ENCODE data around the gene CD33.

The CD33 gene

GRCh38 chr19:51242881-51243630 is 18.2 kb downstream of the CD33 start:
- no peak for ATAC-seq
- TF ChIP-seq OSR1 (CRISPR knock-in tag; IDR thresholded peaks at IDR 0.05) (no peak), ZFP30 (CRISPR knock-in tag; IDR thresholded peaks at IDR 0.05) (no peak), POU6F1 (CRISPR knock-in tag; IDR thresholded peaks at IDR 0.05; ENCODE audit: borderline replicate concordance, low read depth) (no peak), ZNF8 (CRISPR knock-in tag; IDR thresholded peaks at IDR 0.05) (no peak), TSHZ2 (CRISPR knock-in tag; IDR thresholded peaks at IDR 0.05) (no peak), PPARA (CRISPR knock-in tag; IDR thresholded peaks at IDR 0.05; ENCODE audit: borderline replicate concordance) (no peak), ESRRG (CRISPR knock-in tag; IDR thresholded peaks at IDR 0.05) (no peak)

- no peak for ATAC-seq
Measured at GRCh38 chr19:51246164-51246552, 21.3 kb downstream of the CD33 start.

GRCh38 chr19:51247972-51248590 is 23.2 kb downstream of the CD33 start:
- ATAC-seq: no peak

More at GRCh38 chr19:51246164-51246552, 21.3 kb downstream of the CD33 start:
- TF ChIP-seq ZNF8 (CRISPR knock-in tag; IDR thresholded peaks at IDR 0.05) (no peak), TOX (CRISPR knock-in tag; IDR thresholded peaks at IDR 0.05; ENCODE audit: borderline replicate concordance) (no peak), SNAI2 (CRISPR knock-in tag; IDR thresholded peaks at IDR 0.05) (no peak), TCF4 (CRISPR knock-in tag; IDR thresholded peaks at IDR 0.05; ENCODE audit: borderline replicate concordance) (no peak), ZFP3 (CRISPR knock-in tag; IDR thresholded peaks at IDR 0.05) (no peak), ESRRG (CRISPR knock-in tag; IDR thresholded peaks at IDR 0.05) (no peak), ZC3H10 (CRISPR knock-in tag; IDR thresholded peaks at IDR 0.05) (no peak), CSDC2 (CRISPR knock-in tag; IDR thresholded peaks at IDR 0.05) (no peak)

GRCh38 chr19:51250786-51251467 is 26.0 kb downstream of the CD33 start, which contains the start of gene SIGLECL1:
SIGLECL1 (plus strand) TSS chr19:51251080; CDS start chr19:51264073, 12,993 bp downstream.
- no peak for ATAC-seq
- TF ChIP-seq CREB5 (CRISPR knock-in tag; IDR thresholded peaks at IDR 0.05; ENCODE audit: low read depth) (no peak), ISL1 (CRISPR knock-in tag; IDR thresholded peaks at IDR 0.05) (no peak), ZFP30 (CRISPR knock-in tag; IDR thresholded peaks at IDR 0.05) (no peak), ZC3H10 (CRISPR knock-in tag; IDR thresholded peaks at IDR 0.05) (no peak), TCF4 (CRISPR knock-in tag; IDR thresholded peaks at IDR 0.05; ENCODE audit: borderline replicate concordance) (no peak), TOX (CRISPR knock-in tag; IDR thresholded peaks at IDR 0.05; ENCODE audit: borderline replicate concordance) (no peak), GLIS3 (CRISPR knock-in tag; IDR thresholded peaks at IDR 0.05) (no peak), BACH2 (CRISPR knock-in tag; IDR thresholded peaks at IDR 0.05; ENCODE audit: borderline replicate concordance) (no peak), TSHZ2 (CRISPR knock-in tag; IDR thresholded peaks at IDR 0.05) (no peak), SNAI2 (CRISPR knock-in tag; IDR thresholded peaks at IDR 0.05) (no peak), POU6F1 (CRISPR knock-in tag; IDR thresholded peaks at IDR 0.05; ENCODE audit: borderline replicate concordance, low read depth) (no peak), OSR1 (CRISPR knock-in tag; IDR thresholded peaks at IDR 0.05) (no peak), ZFP3 (CRISPR knock-in tag; IDR thresholded peaks at IDR 0.05) (no peak)

More at GRCh38 chr19:51247972-51248590, 23.2 kb downstream of the CD33 start:
- no peak for TF ChIP-seq ARNTL (CRISPR knock-in tag; IDR thresholded peaks at IDR 0.05; ENCODE audit: borderline replicate concordance, low read depth)
- TF ChIP-seq CREB5 (CRISPR knock-in tag; IDR thresholded peaks at IDR 0.05; ENCODE audit: low read depth): no peak
- TF ChIP-seq TCF4 (CRISPR knock-in tag; IDR thresholded peaks at IDR 0.05; ENCODE audit: borderline replicate concordance): no peak
- TF ChIP-seq RARB (CRISPR knock-in tag; IDR thresholded peaks at IDR 0.05): no peak

Data from SK-N-SH treated with all-trans-retinoic acid at 6 μM for 48 hours (cell line).